Astrocyte (in vitro differentiated cells and primary cell): ENCODE data around the gene ZNF816. TPM values are rescaled to one million over a fixed set of nuclear protein-coding genes. Genes with fewer than 3 reads are reported as not detected.

ENCODE experiments used
- DNase-seq: peaks from one replicate; pipeline ENCODE4 v3.0.0-alpha.2; 2010; ENCODE audit warnings: low read depth
- FAIRE-seq: peaks from 2 replicates; lab custom pipeline; 2011; peaks lifted over from hg19 to GRCh38; lab: Jason Lieb, UNC
- H2AFZ ChIP-seq: 2 replicates; pipeline ENCODE4 v1.6.0; 2012; ENCODE audit warnings: low read depth, low read length, inconsistent platforms
- H3K27ac ChIP-seq: 2 replicates; pipeline ENCODE4 v1.5.1; 2011; ENCODE audit warnings: low read depth, low read length, inconsistent platforms
- H3K27me3 ChIP-seq: 2 replicates; pipeline ENCODE4 v1.6.0; 2011; ENCODE audit warnings: low read length, inconsistent platforms; ENCODE audit not compliant: insufficient read depth
- H3K36me3 ChIP-seq: 2 replicates; pipeline ENCODE4 v1.5.1; 2011; ENCODE audit warnings: low read length, inconsistent platforms; ENCODE audit not compliant: insufficient read depth
- H3K4me1 ChIP-seq: 2 replicates; pipeline ENCODE4 v1.5.1; 2011; ENCODE audit warnings: low read length, inconsistent platforms; ENCODE audit not compliant: insufficient read depth
- H3K4me2 ChIP-seq: 2 replicates; pipeline ENCODE4 v1.6.0; 2012; ENCODE audit warnings: low read length, inconsistent platforms
- H3K4me3 ChIP-seq: 2 replicates; pipeline ENCODE4 v1.5.1; 2011; ENCODE audit warnings: low read depth, mild to moderate bottlenecking, low read length, inconsistent platforms; ENCODE audit not compliant: insufficient read depth
- H3K79me2 ChIP-seq: 2 replicates; pipeline ENCODE4 v1.6.0; 2012; ENCODE audit warnings: mild to moderate bottlenecking, low read length, inconsistent platforms; ENCODE audit not compliant: insufficient read depth
- H3K9ac ChIP-seq: 2 replicates; pipeline ENCODE4 v1.6.0; 2012; ENCODE audit warnings: mild to moderate bottlenecking, low read length, inconsistent platforms
- H3K9me3 ChIP-seq: 2 replicates; pipeline ENCODE4 v1.5.1; 2012; ENCODE audit warnings: low read depth, mild to moderate bottlenecking, low read length, inconsistent platforms; ENCODE audit not compliant: insufficient read depth
- H4K20me1 ChIP-seq: 2 replicates; pipeline ENCODE4 v1.6.0; 2012; ENCODE audit warnings: low read length, inconsistent platforms; ENCODE audit not compliant: insufficient read depth
- H3K27ac Mint-ChIP-seq: one replicate; pipeline ENCODE4 v1.8.0; 2021; ENCODE audit warnings: mild to moderate bottlenecking, mixed read lengths; ENCODE audit not compliant: unreplicated experiment
- H3K27me3 Mint-ChIP-seq: one replicate; pipeline ENCODE4 v1.8.0; 2021; ENCODE audit warnings: low read depth, mixed read lengths; ENCODE audit not compliant: unreplicated experiment
- H3K36me3 Mint-ChIP-seq: one replicate; pipeline ENCODE4 v1.8.0; 2021; ENCODE audit warnings: low read depth, mixed read lengths; ENCODE audit not compliant: unreplicated experiment
- H3K4me1 Mint-ChIP-seq: one replicate; pipeline ENCODE4 v1.8.0; 2021; ENCODE audit warnings: low read depth, mixed read lengths; ENCODE audit not compliant: unreplicated experiment
- H3K4me3 Mint-ChIP-seq: one replicate; pipeline ENCODE4 v1.8.0; 2021; ENCODE audit warnings: mild to moderate bottlenecking, moderate library complexity, mixed read lengths; ENCODE audit not compliant: unreplicated experiment
- H3K9me3 Mint-ChIP-seq: one replicate; pipeline ENCODE4 v1.8.0; 2021; ENCODE audit warnings: mild to moderate bottlenecking, mixed read lengths; ENCODE audit not compliant: unreplicated experiment
- EZH2 ChIP-seq: IDR thresholded peaks from 2 replicates; pipeline ENCODE4 v1.6.1; 2012; ENCODE audit warnings: mild to moderate bottlenecking, low read length, inconsistent platforms; ENCODE audit not compliant: insufficient read depth
- total RNA-seq: library from RNA; stranded (reverse); gene quantifications from 2 replicates; pipeline ENCODE4 v1.2.1, GENCODE V29; 2021
- TF ChIP-seq, protein P1 (sequence below): IDR thresholded peaks from 2 replicates; pipeline ENCODE4 v1.5.1; 2011; ENCODE audit warnings: low read depth, mild to moderate bottlenecking, inconsistent platforms, low read length, moderate library complexity; ENCODE audit not compliant: insufficient read depth

The ZNF816 gene
- total RNA-seq, 1 donor from 2014 or later: 12.2 TPM

DNA sequence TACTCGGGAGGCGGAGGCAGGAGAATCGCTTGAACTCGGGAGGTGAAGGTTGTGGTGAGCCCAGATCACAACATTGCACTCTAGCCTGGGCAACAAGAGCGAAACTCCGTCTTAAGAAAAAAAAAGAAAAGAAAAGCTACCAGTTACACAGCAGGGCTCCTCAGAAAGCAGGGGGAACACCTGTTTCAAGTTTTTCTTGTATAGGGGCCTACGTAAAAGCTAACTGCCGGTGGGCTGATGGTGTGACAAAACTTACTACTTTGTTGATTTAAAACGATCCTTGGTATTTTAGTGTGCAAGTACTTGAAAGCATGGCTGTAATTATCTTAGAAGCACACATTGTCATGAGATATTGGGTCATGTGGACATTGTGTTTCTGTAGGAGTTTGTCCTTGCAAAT, 35.3 kb upstream of the ZNF816 start:
- no peak for DNase-seq
- H2AFZ ChIP-seq: no peak overlapping the region
- Mint-ChIP-seq H3K27ac (no peak overlapping the region), H3K27me3 (peaks cover 4% of the 10 kb centered on the region), H3K4me3 (no peak overlapping the region), H3K9me3 (no peaks in the 10 kb centered on the region), H3K4me1 (no peaks in the 10 kb centered on the region), H3K36me3 (peaks cover 4% of the 10 kb centered on the region)
- no peak for FAIRE-seq
- H4K20me1 ChIP-seq: no peaks in the 10 kb centered on the region
- no peak overlapping the region for H3K27ac ChIP-seq
- no peaks in the 10 kb centered on the region for H3K9me3 ChIP-seq
- no peaks in the 10 kb centered on the region for H3K36me3 ChIP-seq
- TF ChIP-seq EZH2: no peak
- TF ChIP-seq, protein P1, sequence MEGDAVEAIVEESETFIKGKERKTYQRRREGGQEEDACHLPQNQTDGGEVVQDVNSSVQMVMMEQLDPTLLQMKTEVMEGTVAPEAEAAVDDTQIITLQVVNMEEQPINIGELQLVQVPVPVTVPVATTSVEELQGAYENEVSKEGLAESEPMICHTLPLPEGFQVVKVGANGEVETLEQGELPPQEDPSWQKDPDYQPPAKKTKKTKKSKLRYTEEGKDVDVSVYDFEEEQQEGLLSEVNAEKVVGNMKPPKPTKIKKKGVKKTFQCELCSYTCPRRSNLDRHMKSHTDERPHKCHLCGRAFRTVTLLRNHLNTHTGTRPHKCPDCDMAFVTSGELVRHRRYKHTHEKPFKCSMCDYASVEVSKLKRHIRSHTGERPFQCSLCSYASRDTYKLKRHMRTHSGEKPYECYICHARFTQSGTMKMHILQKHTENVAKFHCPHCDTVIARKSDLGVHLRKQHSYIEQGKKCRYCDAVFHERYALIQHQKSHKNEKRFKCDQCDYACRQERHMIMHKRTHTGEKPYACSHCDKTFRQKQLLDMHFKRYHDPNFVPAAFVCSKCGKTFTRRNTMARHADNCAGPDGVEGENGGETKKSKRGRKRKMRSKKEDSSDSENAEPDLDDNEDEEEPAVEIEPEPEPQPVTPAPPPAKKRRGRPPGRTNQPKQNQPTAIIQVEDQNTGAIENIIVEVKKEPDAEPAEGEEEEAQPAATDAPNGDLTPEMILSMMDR: no peak
- no peak overlapping the region for H3K4me2 ChIP-seq
- H3K27me3 ChIP-seq: no peaks in the 10 kb centered on the region
- no peak overlapping the region for H3K9ac ChIP-seq
- no peaks in the 10 kb centered on the region for H3K4me1 ChIP-seq
- no peak overlapping the region for H3K4me3 ChIP-seq
- no peaks in the 10 kb centered on the region for H3K79me2 ChIP-seq

DNA sequence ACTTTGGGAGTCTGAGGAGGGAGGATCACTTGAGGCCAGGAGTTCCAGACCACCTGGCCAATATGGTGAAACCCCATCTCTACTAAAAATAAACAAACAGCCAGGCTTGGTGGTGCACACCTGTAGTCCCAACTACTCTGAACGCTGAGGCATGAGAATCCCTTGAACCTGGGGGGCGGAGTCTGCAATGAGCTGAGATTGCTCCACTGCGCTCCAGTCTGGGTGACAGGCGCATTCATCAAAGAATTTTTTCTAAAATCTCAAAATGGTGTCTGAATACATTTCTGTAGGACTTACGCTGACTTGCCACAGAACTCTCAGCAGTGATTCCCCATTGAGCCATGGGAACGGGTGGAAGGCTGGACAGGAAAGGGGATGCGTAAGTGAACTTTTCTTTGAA, 33.0 kb upstream of the ZNF816 start:
- H3K27ac Mint-ChIP-seq: no peak overlapping the region
- no peak overlapping the region for H3K9ac ChIP-seq
- no peaks in the 10 kb centered on the region for H4K20me1 ChIP-seq
- no peak overlapping the region for H3K4me3 Mint-ChIP-seq
- FAIRE-seq (no peak), DNase-seq (no peak)
- no peak for TF ChIP-seq EZH2
- TF ChIP-seq, protein P1: no peak
- H3K4me1 ChIP-seq: peaks cover 2% of the 10 kb centered on the region
- no peak overlapping the region for H3K27ac ChIP-seq
- H3K9me3 ChIP-seq: no peaks in the 10 kb centered on the region
- H3K4me2 ChIP-seq: no peak overlapping the region
- no peaks in the 10 kb centered on the region for H3K9me3 Mint-ChIP-seq
- no peaks in the 10 kb centered on the region for H3K27me3 ChIP-seq
- H3K36me3 ChIP-seq: no peaks in the 10 kb centered on the region
- peaks cover 9% of the 10 kb centered on the region for H3K4me1 Mint-ChIP-seq
- no peak overlapping the region for H3K4me3 ChIP-seq
- no peaks in the 10 kb centered on the region for H3K79me2 ChIP-seq
- peaks cover 4% of the 10 kb centered on the region for H3K27me3 Mint-ChIP-seq
- H2AFZ ChIP-seq: no peak overlapping the region
- peaks cover 6% of the 10 kb centered on the region for H3K36me3 Mint-ChIP-seq

- H3K27ac Mint-ChIP-seq: peak overlapping the region; percentile 88
- H3K4me1 ChIP-seq: peaks cover 2% of the 10 kb centered on the region
- TF ChIP-seq, protein P1: no peak
- no peak for TF ChIP-seq EZH2
- H4K20me1 ChIP-seq: no peaks in the 10 kb centered on the region
- H3K9ac ChIP-seq: peak overlapping the region; percentile 20
- no peaks in the 10 kb centered on the region for H3K36me3 ChIP-seq
- FAIRE-seq: no peak
- H3K27ac ChIP-seq: no peak overlapping the region
- H3K9me3 ChIP-seq: peaks cover 2% of the 10 kb centered on the region
- DNase-seq: peak; percentile 58
- no peaks in the 10 kb centered on the region for H3K27me3 ChIP-seq
- H3K4me1 Mint-ChIP-seq: peaks cover 9% of the 10 kb centered on the region
- H3K27me3 Mint-ChIP-seq: peaks cover 4% of the 10 kb centered on the region
- H3K4me2 ChIP-seq: peak overlapping the region; percentile 83
- peak overlapping the region; percentile 86 for H2AFZ ChIP-seq
- no peaks in the 10 kb centered on the region for H3K79me2 ChIP-seq
- H3K9me3 Mint-ChIP-seq: no peaks in the 10 kb centered on the region
- H3K4me3 Mint-ChIP-seq: peak overlapping the region; percentile 85
- H3K4me3 ChIP-seq: peak overlapping the region; percentile 41
- H3K36me3 Mint-ChIP-seq: peaks cover 15% of the 10 kb centered on the region
Observed at GRCh38 chr19:52993342-52994178, 30.9 kb upstream of the ZNF816 start.
